Measurements from ENCODE around the gene URB1. TPM values are rescaled to one million over a fixed set of nuclear protein-coding genes. Genes with fewer than 3 reads are reported as not detected.

The URB1 gene
- total and polyA plus RNA-seq, 2 experiments from 2014 or later: 7.7 to 44.1 TPM

GRCh38 chr21:32368386-32368785, 24.4 kb downstream of the URB1 start (continued):
- TF ChIP-seq POLR2AphosphoS5 (IDR thresholded peaks at IDR 0.05; ENCODE audit: low read depth) (no peak), ETS1 (IDR thresholded peaks at IDR 0.05) (no peak), ZNF331 (CRISPR knock-in tag; IDR thresholded peaks at IDR 0.05; ENCODE audit: low read depth) (no peak), JUNB (IDR thresholded peaks at IDR 0.05; ENCODE audit: unreplicated experiment) (no peak), CTCF (conservative IDR thresholded peaks at IDR 0.05; ENCODE audit: low read depth in 2 of 2) (no peak), NANOG (IDR thresholded peaks at IDR 0.05; ENCODE audit: borderline replicate concordance) (no peak), EZH2phosphoT487 (IDR thresholded peaks at IDR 0.05; ENCODE audit: unreplicated experiment) (no peak), REST (IDR thresholded peaks at IDR 0.05; ENCODE audit: unreplicated experiment) (no peak)

GRCh38 chr21:32367158-32367557, 25.7 kb downstream of the URB1 start:
- Histone ChIP-seq H3K4me2 (no peak overlapping the region), H4K20me1 (replicated peaks; ENCODE audit: insufficient read depth) (peaks cover 12% of the 10 kb centered on the region; the same call in 1 of the 2 replicates), H3K4me1 (ENCODE audit: insufficient read depth) (no peaks in the 10 kb centered on the region), H3K27ac (ENCODE audit: low read depth) (no peak overlapping the region), H3K36me3 (ENCODE audit: insufficient read depth) (peaks cover 65% of the 10 kb centered on the region), H3K79me2 (replicated peaks; ENCODE audit: insufficient read depth) (no peaks in the 10 kb centered on the region), H3K4me3 (no peak overlapping the region), H3K9me2 (ENCODE audit: insufficient read depth) (no peaks in the 10 kb centered on the region), H3F3A (replicated peaks; ENCODE audit: low read depth) (0 out of 2 replicates have a peak, but pooled peaks cover 2% of the 10 kb centered on the region), H3K27me3 (ENCODE audit: insufficient read depth) (no peaks in the 10 kb centered on the region), H2AFZ (no peak overlapping the region)
- ATAC-seq (no peak), DNase-seq (ENCODE audit: low spot score) (no peak)
- Mint-ChIP-seq H3K36me3 (ENCODE audit: low read depth) (peaks cover 80% of the 10 kb centered on the region), H3K9me3 (no peaks in the 10 kb centered on the region), H3K4me1 (no peaks in the 10 kb centered on the region), H3K27ac (no peak overlapping the region), H3K27me3 (ENCODE audit: insufficient read depth, low read depth, poor library complexity) (peaks cover 4% of the 10 kb centered on the region), H3K4me3 (no peak overlapping the region)
- no peak for TF ChIP-seq ZNF462 (CRISPR knock-in tag; IDR thresholded peaks at IDR 0.05)
- no peak for TF ChIP-seq NANOG (IDR thresholded peaks at IDR 0.05; ENCODE audit: borderline replicate concordance)
- no peak for TF ChIP-seq EZH2phosphoT487 (IDR thresholded peaks at IDR 0.05; ENCODE audit: unreplicated experiment)
- TF ChIP-seq ETS1 (IDR thresholded peaks at IDR 0.05): no peak
